ENCODE data around the gene LGI1.

DNA sequence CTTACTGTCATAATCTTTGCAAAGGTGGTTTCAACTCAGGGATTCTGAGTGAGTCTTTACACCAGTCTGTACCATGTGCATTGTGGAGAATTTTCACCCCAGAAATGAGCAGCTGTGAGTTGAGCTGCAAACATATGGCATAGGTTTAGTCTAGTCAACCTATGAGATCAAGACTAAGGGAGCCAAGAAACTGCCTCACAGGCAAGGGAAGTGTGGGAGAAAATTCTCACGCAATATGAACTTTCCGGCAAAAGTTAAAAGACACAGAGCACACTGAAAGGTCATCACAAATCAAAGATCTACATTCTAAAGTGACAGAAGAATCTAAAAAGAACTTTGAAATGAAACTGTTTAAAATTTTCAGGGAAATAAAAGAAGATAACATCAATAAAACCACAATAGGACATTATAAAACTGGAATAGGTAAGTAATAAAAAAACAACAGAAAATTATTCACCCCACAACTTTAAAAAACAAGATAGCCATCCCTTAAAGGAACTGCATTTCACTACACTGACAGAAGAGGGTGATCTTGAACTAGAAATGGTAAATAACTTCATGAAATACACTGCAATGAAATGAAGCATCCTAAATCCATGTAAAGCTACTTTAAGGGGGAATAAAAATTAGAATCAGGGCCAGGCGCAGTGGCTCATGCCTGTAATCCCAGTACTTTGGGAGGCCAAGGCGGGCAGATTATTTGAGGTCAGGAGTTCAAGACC is 63.5 kb downstream of the LGI1 start:
- TF ChIP-seq, protein P1, sequence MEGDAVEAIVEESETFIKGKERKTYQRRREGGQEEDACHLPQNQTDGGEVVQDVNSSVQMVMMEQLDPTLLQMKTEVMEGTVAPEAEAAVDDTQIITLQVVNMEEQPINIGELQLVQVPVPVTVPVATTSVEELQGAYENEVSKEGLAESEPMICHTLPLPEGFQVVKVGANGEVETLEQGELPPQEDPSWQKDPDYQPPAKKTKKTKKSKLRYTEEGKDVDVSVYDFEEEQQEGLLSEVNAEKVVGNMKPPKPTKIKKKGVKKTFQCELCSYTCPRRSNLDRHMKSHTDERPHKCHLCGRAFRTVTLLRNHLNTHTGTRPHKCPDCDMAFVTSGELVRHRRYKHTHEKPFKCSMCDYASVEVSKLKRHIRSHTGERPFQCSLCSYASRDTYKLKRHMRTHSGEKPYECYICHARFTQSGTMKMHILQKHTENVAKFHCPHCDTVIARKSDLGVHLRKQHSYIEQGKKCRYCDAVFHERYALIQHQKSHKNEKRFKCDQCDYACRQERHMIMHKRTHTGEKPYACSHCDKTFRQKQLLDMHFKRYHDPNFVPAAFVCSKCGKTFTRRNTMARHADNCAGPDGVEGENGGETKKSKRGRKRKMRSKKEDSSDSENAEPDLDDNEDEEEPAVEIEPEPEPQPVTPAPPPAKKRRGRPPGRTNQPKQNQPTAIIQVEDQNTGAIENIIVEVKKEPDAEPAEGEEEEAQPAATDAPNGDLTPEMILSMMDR (conservative IDR thresholded peaks at IDR 0.05; ENCODE audit: low read length) = peak; percentile 62
- no peak for TF ChIP-seq EZH2phosphoT487 (IDR thresholded peaks at IDR 0.05; ENCODE audit: borderline replicate concordance)
